OCI-LY3 (cell line): ENCODE measurements around the gene LAMC3.

ENCODE experiments used
- EZH2phosphoT487 ChIP-seq: fragments of 200-600 bp; shearing (Covaris generic); IDR thresholded peaks from 2 replicates; pipeline ENCODE4 v1.6.1; 2018; ENCODE audit warnings: antibody characterized with exemption, mixed run types, low read depth
- TF ChIP-seq, protein P1 (sequence below): fragments of 200-600, 300-600 bp; sonication (generic); IDR thresholded peaks from 2 replicates; pipeline ENCODE4 v1.5.1; 2014; ENCODE audit warnings: antibody characterized with exemption, low read length, low read depth

DNA sequence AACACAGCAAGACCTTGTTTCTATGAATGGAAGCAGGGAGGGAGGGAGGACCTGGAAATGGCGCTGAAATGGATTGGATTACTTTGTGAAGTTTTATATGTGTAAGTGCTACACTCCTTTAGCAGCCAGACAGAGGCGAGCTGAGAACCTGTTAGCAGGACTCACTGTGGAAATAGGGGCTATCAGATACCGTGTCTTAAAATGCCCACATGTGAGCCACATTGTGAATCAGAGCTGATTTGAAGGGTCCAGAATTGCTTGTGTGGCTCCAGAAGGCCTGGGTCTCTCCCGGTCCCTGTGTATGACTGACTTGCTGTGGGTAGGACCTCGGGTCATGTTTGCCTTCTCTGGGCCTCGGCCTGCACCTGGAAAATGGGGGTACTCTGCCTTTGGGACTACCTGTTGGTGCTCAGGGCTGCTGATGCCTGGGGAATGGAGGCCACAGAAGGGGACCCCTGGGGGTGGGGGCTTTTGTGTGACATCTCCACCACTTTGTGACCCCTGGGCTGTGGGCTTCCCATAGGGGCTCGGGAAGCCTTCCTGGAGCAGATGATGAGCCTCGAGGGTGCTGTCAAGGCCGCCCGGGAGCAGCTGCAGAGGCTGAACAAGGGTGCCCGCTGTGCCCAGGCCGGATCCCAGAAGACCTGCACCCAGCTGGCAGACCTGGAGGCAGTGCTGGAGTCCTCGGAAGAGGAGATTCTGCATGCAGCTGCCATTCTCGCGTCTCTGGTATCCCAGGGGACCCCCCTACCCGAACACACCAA lies 63.3 kb downstream of the LAMC3 start:
- TF ChIP-seq, protein P1, sequence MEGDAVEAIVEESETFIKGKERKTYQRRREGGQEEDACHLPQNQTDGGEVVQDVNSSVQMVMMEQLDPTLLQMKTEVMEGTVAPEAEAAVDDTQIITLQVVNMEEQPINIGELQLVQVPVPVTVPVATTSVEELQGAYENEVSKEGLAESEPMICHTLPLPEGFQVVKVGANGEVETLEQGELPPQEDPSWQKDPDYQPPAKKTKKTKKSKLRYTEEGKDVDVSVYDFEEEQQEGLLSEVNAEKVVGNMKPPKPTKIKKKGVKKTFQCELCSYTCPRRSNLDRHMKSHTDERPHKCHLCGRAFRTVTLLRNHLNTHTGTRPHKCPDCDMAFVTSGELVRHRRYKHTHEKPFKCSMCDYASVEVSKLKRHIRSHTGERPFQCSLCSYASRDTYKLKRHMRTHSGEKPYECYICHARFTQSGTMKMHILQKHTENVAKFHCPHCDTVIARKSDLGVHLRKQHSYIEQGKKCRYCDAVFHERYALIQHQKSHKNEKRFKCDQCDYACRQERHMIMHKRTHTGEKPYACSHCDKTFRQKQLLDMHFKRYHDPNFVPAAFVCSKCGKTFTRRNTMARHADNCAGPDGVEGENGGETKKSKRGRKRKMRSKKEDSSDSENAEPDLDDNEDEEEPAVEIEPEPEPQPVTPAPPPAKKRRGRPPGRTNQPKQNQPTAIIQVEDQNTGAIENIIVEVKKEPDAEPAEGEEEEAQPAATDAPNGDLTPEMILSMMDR, result no peak
- no peak for TF ChIP-seq EZH2phosphoT487
